Vagina (tissue), 2 donors: ENCODE measurements around the gene PTMS.

Experiments used
- POLR2AphosphoS5 ChIP-seq, 2 donors: sonication (generic); formaldehyde crosslinking; IDR thresholded peaks; one replicate each; pipeline ENCODE4 v1.9.0; 2017; ENCODE audit warnings: antibody characterized with exemption in 2 of 2, mild to moderate bottlenecking in 2 of 2, low read depth in 1 of 2; ENCODE audit not compliant: insufficient read depth in 1 of 2
- TF ChIP-seq, protein P1 (sequence below), 3 experiments: fragments of 450-650 bp in 2 of 3; fragments of 200-600 bp in 1 of 3; sonication (generic) in 1 of 3; IDR thresholded peaks; one replicate each; pipeline ENCODE4 v1.5.1; 2017 to 2019; ENCODE audit warnings: antibody characterized with exemption in 3 of 3, mild to moderate bottlenecking in 2 of 3, moderate library complexity in 2 of 3

DNA sequence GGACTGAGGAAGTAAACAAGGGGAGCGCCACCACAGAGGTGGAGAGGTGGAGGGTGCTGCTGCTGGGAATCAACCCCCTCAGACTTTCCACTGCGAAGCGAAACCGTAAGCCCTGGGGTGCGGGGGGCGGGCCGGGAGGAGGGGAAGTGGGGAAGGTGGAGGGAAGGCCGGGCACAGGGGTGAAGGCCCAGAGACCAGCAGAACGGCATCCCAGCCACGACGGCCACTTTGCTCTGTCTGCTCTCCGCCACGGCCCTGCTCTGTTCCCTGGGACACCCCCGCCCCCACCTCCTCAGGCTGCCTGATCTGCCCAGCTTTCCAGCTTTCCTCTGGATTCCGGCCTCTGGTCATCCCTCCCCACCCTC is 6.2 kb downstream of the PTMS start, which contains the start of gene LAG3:
- no peak for TF ChIP-seq POLR2AphosphoS5 (IDR thresholded peaks at IDR 0.05; ENCODE audit: insufficient read depth in 1 of 2, low read depth in 1 of 2)
- TF ChIP-seq, protein P1, sequence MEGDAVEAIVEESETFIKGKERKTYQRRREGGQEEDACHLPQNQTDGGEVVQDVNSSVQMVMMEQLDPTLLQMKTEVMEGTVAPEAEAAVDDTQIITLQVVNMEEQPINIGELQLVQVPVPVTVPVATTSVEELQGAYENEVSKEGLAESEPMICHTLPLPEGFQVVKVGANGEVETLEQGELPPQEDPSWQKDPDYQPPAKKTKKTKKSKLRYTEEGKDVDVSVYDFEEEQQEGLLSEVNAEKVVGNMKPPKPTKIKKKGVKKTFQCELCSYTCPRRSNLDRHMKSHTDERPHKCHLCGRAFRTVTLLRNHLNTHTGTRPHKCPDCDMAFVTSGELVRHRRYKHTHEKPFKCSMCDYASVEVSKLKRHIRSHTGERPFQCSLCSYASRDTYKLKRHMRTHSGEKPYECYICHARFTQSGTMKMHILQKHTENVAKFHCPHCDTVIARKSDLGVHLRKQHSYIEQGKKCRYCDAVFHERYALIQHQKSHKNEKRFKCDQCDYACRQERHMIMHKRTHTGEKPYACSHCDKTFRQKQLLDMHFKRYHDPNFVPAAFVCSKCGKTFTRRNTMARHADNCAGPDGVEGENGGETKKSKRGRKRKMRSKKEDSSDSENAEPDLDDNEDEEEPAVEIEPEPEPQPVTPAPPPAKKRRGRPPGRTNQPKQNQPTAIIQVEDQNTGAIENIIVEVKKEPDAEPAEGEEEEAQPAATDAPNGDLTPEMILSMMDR (IDR thresholded peaks at IDR 0.05), result no peak
